A549 (cell line): Measurements from ENCODE around the gene LAMA3. TPM values are rescaled to one million over a fixed set of nuclear protein-coding genes. Genes with fewer than 3 reads are reported as not detected.

Source experiments
- ATAC-seq, 2 experiments: fragments of 200-7000 bp in 1 of 2; fragments of >200 bp in 1 of 2; cut with Nextera tagmentation in 1 of 2; cut with Tn5 transposase in 1 of 2; 3 replicates each; pipeline versions ENCODE4 v1.8.0 to v1.9.1; 2018 to 2020; ENCODE audit warnings: mild to moderate bottlenecking in 1 of 2, moderate library complexity in 1 of 2
- CTCF ChIA-PET: fragments of 300-600 bp; sonication (Branson Sonifier 250); formaldehyde crosslinking; extraction: SDS; loops from one replicate; lab custom pipeline; 2021; ENCODE audit warnings: antibody characterized with exemption, inconsistent platforms; lab: Yijun Ruan, JAX
- POLR2A ChIA-PET: fragments of 350-600 bp; formaldehyde crosslinking; extraction: SDS; loops from one replicate; lab custom pipeline; 2021; ENCODE audit warnings: antibody characterized with exemption, inconsistent platforms; lab: Yijun Ruan, JAX
- DNase-seq, 2 experiments: peaks; one replicate each; pipeline versions ENCODE4 v3.0.0 to v3.0.0-alpha.2; 2011 to 2016; ENCODE audit warnings: low read depth in 1 of 2, low spot score in 1 of 2
- FAIRE-seq: peaks from 2 replicates; lab custom pipeline; 2011; peaks lifted over from hg19 to GRCh38; lab: Jason Lieb, UNC
- H3K27ac ChIP-seq, 2 experiments: fragments of >200 bp; sonication (Bioruptor Twin); formaldehyde crosslinking; 3 replicates each; pipeline ENCODE4 v1.5.1; 2016 to 2017
- H3K4me1 ChIP-seq: fragments of >200 bp; sonication (Bioruptor Twin); formaldehyde crosslinking; 3 replicates; pipeline ENCODE4 v1.6.1; 2016
- H3K4me2 ChIP-seq: fragments of >200 bp; sonication (Bioruptor Twin); formaldehyde crosslinking; 3 replicates; pipeline ENCODE4 v1.6.1; 2016
- H3K4me3 ChIP-seq: fragments of >200 bp; sonication (Bioruptor Twin); formaldehyde crosslinking; 3 replicates; pipeline ENCODE4 v1.5.1; 2016
- H3K9me3 ChIP-seq: fragments of >200 bp; sonication (Bioruptor Twin); formaldehyde crosslinking; 3 replicates; pipeline ENCODE4 v1.6.1; 2016
- ATOH8 ChIP-seq: fragments of 250-450 bp; sonication (Bioruptor Pico); IDR thresholded peaks from 2 replicates; pipeline ENCODE4 v1.5.0; 2020; ENCODE audit warnings: low read depth, mild to moderate bottlenecking, moderate library complexity
- BHLHE40 ChIP-seq: IDR thresholded peaks from 2 replicates; pipeline ENCODE4 v1.6.1; 2012; ENCODE audit warnings: low read depth, low read length, inconsistent platforms
- CBX8 ChIP-seq: fragments of 200-600 bp; sonication (generic); IDR thresholded peaks from 2 replicates; pipeline ENCODE4 v1.6.1; 2016
- CHD2 ChIP-seq: fragments of 150-350 bp; IDR thresholded peaks from 2 replicates; pipeline ENCODE4 v1.6.1; 2014; ENCODE audit warnings: low read length; ENCODE audit not compliant: partially characterized antibody
- CHD4 ChIP-seq: fragments of 200-600 bp; sonication (generic); IDR thresholded peaks from 2 replicates; pipeline ENCODE4 v1.6.1; 2016; ENCODE audit warnings: antibody characterized with exemption, mild to moderate bottlenecking, borderline replicate concordance
- EHMT2 ChIP-seq: fragments of 200-600 bp; sonication (generic); IDR thresholded peaks from 2 replicates; pipeline ENCODE4 v1.6.1; 2016; ENCODE audit warnings: antibody characterized with exemption, low read depth, mild to moderate bottlenecking, moderate library complexity
- EP300 ChIP-seq, 2 experiments: fragments of >200 bp; sonication (Bioruptor Twin); formaldehyde crosslinking; IDR thresholded peaks; 2 replicates in 1 of 2; 3 replicates in 1 of 2; pipeline ENCODE4 v1.6.1; 2016 to 2017
- FOSL2 ChIP-seq, 2 experiments: fragments of 450-650 bp in 1 of 2; fragments of >200 bp in 1 of 2; sonication (Bioruptor Twin) in 1 of 2; formaldehyde crosslinking; IDR thresholded peaks; 2 replicates each; pipeline versions ENCODE4 v1.5.0 to v1.6.1; 2016 to 2020; ENCODE audit warnings: mild to moderate bottlenecking in 1 of 2, moderate library complexity in 1 of 2
- FOXS1 ChIP-seq: fragments of 250-450 bp; sonication (Bioruptor Pico); IDR thresholded peaks from 2 replicates; pipeline ENCODE4 v1.5.0; 2020; ENCODE audit warnings: mild to moderate bottlenecking, moderate library complexity
- HMGXB4 ChIP-seq: fragments of 250-450 bp; sonication (Bioruptor Pico); IDR thresholded peaks from 2 replicates; pipeline ENCODE4 v1.5.0; 2021; ENCODE audit warnings: mild to moderate bottlenecking, moderate library complexity, borderline replicate concordance
- HOXA7 ChIP-seq: fragments of 250-450 bp; sonication (Bioruptor Pico); IDR thresholded peaks from 2 replicates; pipeline ENCODE4 v1.5.0; 2020; ENCODE audit warnings: mild to moderate bottlenecking, moderate library complexity
- JUN ChIP-seq, 2 experiments: fragments of >200 bp; sonication (Bioruptor Twin); formaldehyde crosslinking; IDR thresholded peaks; 2 replicates in 1 of 2; 3 replicates in 1 of 2; pipeline ENCODE4 v1.6.1; 2016 to 2017
- MAFK ChIP-seq: fragments of 450-650 bp; IDR thresholded peaks from 2 replicates; pipeline ENCODE4 v1.6.1; 2014; ENCODE audit not compliant: partially characterized antibody
- MAX ChIP-seq: IDR thresholded peaks from 2 replicates; pipeline ENCODE4 v1.6.1; 2012
- MAZ ChIP-seq: fragments of 150-350 bp; IDR thresholded peaks from 2 replicates; pipeline ENCODE4 v1.6.1; 2014; ENCODE audit warnings: antibody characterized with exemption, low read depth, low read length, borderline replicate concordance
- MYC ChIP-seq: IDR thresholded peaks from 2 replicates; pipeline ENCODE4 v1.6.1; 2012; ENCODE audit warnings: mild to moderate bottlenecking, inconsistent platforms, low read length, improper control_type of control experiment, borderline replicate concordance
- NFE2L2 ChIP-seq: fragments of 150-350 bp; conservative IDR thresholded peaks from 2 replicates; pipeline ENCODE4 v1.6.1; 2014; ENCODE audit warnings: low read length
- NR3C1 ChIP-seq: fragments of >200 bp; sonication (Bioruptor Twin); formaldehyde crosslinking; IDR thresholded peaks from 3 replicates; pipeline ENCODE4 v1.6.1; 2017
- PBX3 ChIP-seq: IDR thresholded peaks from 2 replicates; pipeline ENCODE4 v1.6.1; 2012
- POLR2AphosphoS2 ChIP-seq: conservative IDR thresholded peaks from 2 replicates; pipeline ENCODE4 v1.6.1; 2012; ENCODE audit warnings: low read length, improper control_type of control experiment, inconsistent platforms
- RARB ChIP-seq: fragments of 250-450 bp; sonication (Bioruptor Pico); IDR thresholded peaks from 2 replicates; pipeline ENCODE4 v1.8.0; 2021; ENCODE audit warnings: mild to moderate bottlenecking, moderate library complexity
- RFX5 ChIP-seq: fragments of 450-650 bp; IDR thresholded peaks from 2 replicates; pipeline ENCODE4 v1.7.1; 2014; ENCODE audit warnings: antibody characterized with exemption, mild to moderate bottlenecking, moderate library complexity
- RNF2 ChIP-seq: fragments of 200-600 bp; sonication (generic); IDR thresholded peaks from 2 replicates; pipeline ENCODE4 v1.6.1; 2016; ENCODE audit warnings: low read depth, mild to moderate bottlenecking, antibody characterized with exemption, moderate library complexity, borderline replicate concordance
- SMC3 ChIP-seq: fragments of >200 bp; sonication (Bioruptor Twin); formaldehyde crosslinking; IDR thresholded peaks from 3 replicates; pipeline ENCODE4 v1.6.1; 2018; ENCODE audit warnings: inconsistent platforms
- SREBF2 ChIP-seq: fragments of 450-650 bp; IDR thresholded peaks from 2 replicates; pipeline ENCODE4 v1.6.1; 2014; ENCODE audit warnings: mild to moderate bottlenecking, moderate library complexity
- ZC3H11A ChIP-seq: fragments of 450-650 bp; IDR thresholded peaks from 2 replicates; pipeline ENCODE4 v1.6.1; 2014; ENCODE audit warnings: antibody characterized with exemption, mild to moderate bottlenecking
- ZFP36 ChIP-seq: fragments of 450-650 bp; IDR thresholded peaks from 2 replicates; pipeline ENCODE4 v1.6.1; 2014; ENCODE audit warnings: borderline replicate concordance; ENCODE audit not compliant: partially characterized antibody
- ZSCAN20 ChIP-seq: fragments of 250-450 bp; sonication (Bioruptor Pico); IDR thresholded peaks from 2 replicates; pipeline ENCODE4 v1.8.0; 2022; ENCODE audit warnings: mild to moderate bottlenecking, moderate library complexity
- WGBS: methylation state at CpG from one replicate; pipeline ENCODE4 v1.1.6; 2017; ENCODE audit errors: missing lambda C conversion rate; 5-methylcytosine and 5-hydroxymethylcytosine counted together
- polyA plus RNA-seq, 4 experiments: library from polyadenylated mRNA; depleted of rRNA in 3 of 4; stranded (reverse); fragments of >200 nt; fragmentation: RNase III in 1 of 4; extraction: RNeasy Plus Mini Kit Qiagen cat#74134 plus additional on column Dnase treatment in 1 of 4; gene quantifications; 2 replicates in 3 of 4; 3 replicates in 1 of 4; pipeline ENCODE4 v1.2.3, GENCODE V29; 2011 to 2017
- TF ChIP-seq, protein P1 (sequence below): fragments of >200 bp; sonication (Bioruptor Twin); formaldehyde crosslinking; IDR thresholded peaks from 3 replicates; pipeline ENCODE4 v1.6.1; 2016
- TF ChIP-seq, protein P2 (sequence below): fragments of >200 bp; sonication (Bioruptor Twin); formaldehyde crosslinking; IDR thresholded peaks from 3 replicates; pipeline ENCODE4 v1.5.1; 2016

LAMA3 gene
- polyA plus RNA-seq, 2 of the 4 experiments (the other 2 are of a cell fraction), result 18.2 to 31.0 TPM

DNA sequence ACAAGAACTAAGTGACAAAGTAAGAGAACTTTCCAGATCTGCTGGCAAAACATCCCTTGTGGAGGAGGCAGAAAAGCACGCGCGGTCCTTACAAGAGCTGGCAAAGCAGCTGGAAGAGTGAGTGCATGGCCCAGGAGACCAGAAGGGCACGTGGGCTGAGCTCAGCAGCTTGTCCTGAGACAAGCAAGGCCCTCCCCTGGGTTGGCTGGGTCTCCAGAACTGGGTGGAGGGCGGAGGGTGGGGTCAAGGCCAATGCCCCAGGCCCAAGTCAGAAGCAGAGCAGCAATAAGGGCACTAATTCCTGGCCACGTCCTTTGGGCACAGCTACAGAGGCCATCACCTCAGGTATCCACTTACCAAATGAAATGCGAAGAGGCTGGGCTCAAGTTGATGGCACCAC is 214.7 kb downstream of the LAMA3 start:
- Histone ChIP-seq H3K4me1 (no peaks in the 10 kb centered on the region), H3K4me3 (no peak overlapping the region), H3K4me2 (no peak overlapping the region), H3K9me3 (no peaks in the 10 kb centered on the region), H3K27ac (no peak overlapping the region)
- TF ChIP-seq MAX, result no peak
- no peak for TF ChIP-seq CHD2
- TF ChIP-seq RFX5, result no peak
- TF ChIP-seq, protein P1, sequence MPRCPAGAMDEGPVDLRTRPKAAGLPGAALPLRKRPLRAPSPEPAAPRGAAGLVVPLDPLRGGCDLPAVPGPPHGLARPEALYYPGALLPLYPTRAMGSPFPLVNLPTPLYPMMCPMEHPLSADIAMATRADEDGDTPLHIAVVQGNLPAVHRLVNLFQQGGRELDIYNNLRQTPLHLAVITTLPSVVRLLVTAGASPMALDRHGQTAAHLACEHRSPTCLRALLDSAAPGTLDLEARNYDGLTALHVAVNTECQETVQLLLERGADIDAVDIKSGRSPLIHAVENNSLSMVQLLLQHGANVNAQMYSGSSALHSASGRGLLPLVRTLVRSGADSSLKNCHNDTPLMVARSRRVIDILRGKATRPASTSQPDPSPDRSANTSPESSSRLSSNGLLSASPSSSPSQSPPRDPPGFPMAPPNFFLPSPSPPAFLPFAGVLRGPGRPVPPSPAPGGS, result no peak
- TF ChIP-seq CHD4, result no peak
- no peak for TF ChIP-seq RARB
- TF ChIP-seq, protein P2, sequence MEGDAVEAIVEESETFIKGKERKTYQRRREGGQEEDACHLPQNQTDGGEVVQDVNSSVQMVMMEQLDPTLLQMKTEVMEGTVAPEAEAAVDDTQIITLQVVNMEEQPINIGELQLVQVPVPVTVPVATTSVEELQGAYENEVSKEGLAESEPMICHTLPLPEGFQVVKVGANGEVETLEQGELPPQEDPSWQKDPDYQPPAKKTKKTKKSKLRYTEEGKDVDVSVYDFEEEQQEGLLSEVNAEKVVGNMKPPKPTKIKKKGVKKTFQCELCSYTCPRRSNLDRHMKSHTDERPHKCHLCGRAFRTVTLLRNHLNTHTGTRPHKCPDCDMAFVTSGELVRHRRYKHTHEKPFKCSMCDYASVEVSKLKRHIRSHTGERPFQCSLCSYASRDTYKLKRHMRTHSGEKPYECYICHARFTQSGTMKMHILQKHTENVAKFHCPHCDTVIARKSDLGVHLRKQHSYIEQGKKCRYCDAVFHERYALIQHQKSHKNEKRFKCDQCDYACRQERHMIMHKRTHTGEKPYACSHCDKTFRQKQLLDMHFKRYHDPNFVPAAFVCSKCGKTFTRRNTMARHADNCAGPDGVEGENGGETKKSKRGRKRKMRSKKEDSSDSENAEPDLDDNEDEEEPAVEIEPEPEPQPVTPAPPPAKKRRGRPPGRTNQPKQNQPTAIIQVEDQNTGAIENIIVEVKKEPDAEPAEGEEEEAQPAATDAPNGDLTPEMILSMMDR, result no peak
- TF ChIP-seq MAFK, result no peak
- TF ChIP-seq FOXS1, result no peak
- TF ChIP-seq MAZ, result no peak
- TF ChIP-seq EP300 (IDR thresholded peaks at IDR 0.05), result no peak
- TF ChIP-seq EHMT2, result no peak
- no peak for TF ChIP-seq NFE2L2
- no peak for TF ChIP-seq JUN (IDR thresholded peaks at IDR 0.05)
- no peak for TF ChIP-seq HOXA7
- TF ChIP-seq PBX3, result no peak
- TF ChIP-seq SMC3, result no peak
- no peak for DNase-seq
- ATAC-seq, result no peak
- WGBS, result 88% methylated on average over 7 of the region's 7 CpGs
- ChIA-PET POLR2A (no interaction called here), CTCF (interaction anchor here (2.5 kb wide), 1 partner anchor 15 kb away, joined by 14 read pairs; no protein-coding TSS in a partner anchor)
- FAIRE-seq, result no peak

DNA sequence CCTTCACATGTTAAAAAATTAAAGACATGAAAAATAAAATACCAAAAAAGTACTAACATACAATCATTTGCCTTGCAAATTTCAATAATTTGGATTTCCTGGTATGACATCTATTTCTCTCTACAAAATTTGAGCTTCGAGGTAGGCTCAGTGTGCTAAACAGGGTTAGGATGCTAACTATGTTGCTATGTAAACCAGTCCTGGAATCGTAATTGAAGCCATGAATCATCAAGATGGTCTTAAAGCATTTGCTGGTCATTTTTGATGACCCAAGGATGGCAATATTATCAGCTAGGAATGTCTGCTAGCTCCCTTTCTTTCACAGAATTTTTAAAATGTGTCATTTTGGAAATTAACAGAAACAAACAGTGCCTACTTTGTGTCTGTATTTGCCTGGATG is 217.4 kb downstream of the LAMA3 start:
- ATAC-seq, result no peak
- ChIA-PET CTCF (no interaction called here), POLR2A (no interaction called here)
- no peaks in the 10 kb centered on the region for H3K4me1 ChIP-seq
- no peak overlapping the region for H3K27ac ChIP-seq
- TF ChIP-seq FOSL2 (IDR thresholded peaks at IDR 0.05) (no peak), FOSL2 (CRISPR knock-in tag; IDR thresholded peaks at IDR 0.05) (no peak), HMGXB4 (CRISPR knock-in tag) (no peak), CHD2 (no peak), CBX8 (no peak), MYC (no peak), EP300 (IDR thresholded peaks at IDR 0.05) (no peak), JUN (IDR thresholded peaks at IDR 0.05) (no peak), BHLHE40 (no peak), SREBF2 (no peak), ZFP36 (no peak), RARB (no peak), NR3C1 (no peak), ZSCAN20 (no peak), FOXS1 (no peak), RNF2 (no peak), POLR2AphosphoS2 (no peak), ZC3H11A (no peak), ATOH8 (CRISPR knock-in tag) (no peak)
- TF ChIP-seq, protein P2, result no peak
- no peaks in the 10 kb centered on the region for H3K9me3 ChIP-seq
- DNase-seq, result no peak
- 69% methylated on average over 2 of the region's 2 CpGs for WGBS
- no peak overlapping the region for H3K4me2 ChIP-seq
- no peak overlapping the region for H3K4me3 ChIP-seq
- FAIRE-seq, result no peak
